Measurements from ENCODE around the gene NHS. TPM values are rescaled to one million over a fixed set of nuclear protein-coding genes. Genes with fewer than 3 reads are reported as not detected.
A peak's percentile ranks its signal among the peaks of the same experiment; 100 is the strongest.

Gene NHS
- polyA plus RNA-seq, 1 donor (not counting 4 experiments of a cell fraction or from before 2014, with no cell fraction given), result 5.4 TPM

GRCh38 chrX:17553961-17554482, 179.0 kb downstream of the NHS start:
- Histone ChIP-seq H3K79me2 (ENCODE audit: control insufficient read depth, insufficient read depth, low read length) (peaks cover 16% of the 10 kb centered on the region), H4K20me1 (ENCODE audit: control insufficient read depth, extremely low read depth, insufficient read depth, low read length) (no peaks in the 10 kb centered on the region), H3K27me3 (ENCODE audit: control insufficient read depth, extremely low read depth, insufficient read depth, low read length) (no peaks in the 10 kb centered on the region), H3K4me3 (ENCODE audit: control insufficient read depth in 2 of 3, extremely low read depth in 1 of 3, insufficient read depth in 2 of 3, low read depth in 1 of 3, low read length in 3 of 3) (peak overlapping the region in 2 of 3 experiments; percentile 3 to 18), H3K4me2 (ENCODE audit: control insufficient read depth, extremely low read depth, insufficient read depth, low read depth, low read length) (peak overlapping the region; percentile 73), H3K9ac (ENCODE audit: control insufficient read depth, extremely low read depth, insufficient read depth, low read length) (peak overlapping the region; percentile 39), H3K27ac (ENCODE audit: control insufficient read depth, insufficient read depth, low read length) (peak overlapping the region; percentile 88), H3K9me3 (ENCODE audit: control insufficient read depth, low read depth, low read length) (no peaks in the 10 kb centered on the region), H3K36me3 (ENCODE audit: control insufficient read depth in 2 of 2, extremely low read depth in 1 of 2, insufficient read depth in 2 of 2, low read length in 2 of 2) (no peaks in the 10 kb centered on the region), H3K9me1 (ENCODE audit: control insufficient read depth, extremely low read depth, insufficient read depth, low read length) (no peaks in the 10 kb centered on the region), H2AFZ (ENCODE audit: control insufficient read depth, low read length) (peak overlapping the region; percentile 47), H3K4me1 (ENCODE audit: control insufficient read depth, extremely low read depth, insufficient read depth, low read length) (peaks cover 43% of the 10 kb centered on the region)
- DNase-seq (ENCODE audit: low read depth, low spot score), result no peak
- no peak for TF ChIP-seq EZH2 (IDR thresholded peaks at IDR 0.05; ENCODE audit: low read length)
- no peak for TF ChIP-seq CTCF (optimal IDR thresholded peaks at IDR 0.05 in 1 of 3, IDR thresholded peaks at IDR 0.05 in 1 of 3, conservative IDR thresholded peaks at IDR 0.05 in 1 of 3; ENCODE audit: extremely low read depth in 1 of 3, insufficient read depth in 2 of 3, low read length in 3 of 3)
- peak; percentile 29 for FAIRE-seq
- dilution Hi-C loops (cut with MboI; ENCODE audit: extremely low pct_ligation_motif_present, low sequenced_read_pairs), result no loop called here

- H4K20me1 ChIP-seq (ENCODE audit: control insufficient read depth, extremely low read depth, insufficient read depth, low read length), result no peaks in the 10 kb centered on the region
- H3K27ac ChIP-seq (ENCODE audit: control insufficient read depth, insufficient read depth, low read length), result no peak overlapping the region
- H3K36me3 ChIP-seq (ENCODE audit: control insufficient read depth in 2 of 2, extremely low read depth in 1 of 2, insufficient read depth in 2 of 2, low read length in 2 of 2), result no peaks in the 10 kb centered on the region
- H3K79me2 ChIP-seq (ENCODE audit: control insufficient read depth, insufficient read depth, low read length), result peaks cover 16% of the 10 kb centered on the region
- H3K27me3 ChIP-seq (ENCODE audit: control insufficient read depth, extremely low read depth, insufficient read depth, low read length), result no peaks in the 10 kb centered on the region
- H3K4me1 ChIP-seq (ENCODE audit: control insufficient read depth, extremely low read depth, insufficient read depth, low read length), result peaks cover 43% of the 10 kb centered on the region
- H3K9me3 ChIP-seq (ENCODE audit: control insufficient read depth, low read depth, low read length), result no peaks in the 10 kb centered on the region
- no peak for FAIRE-seq
- dilution Hi-C loops (cut with MboI; ENCODE audit: extremely low pct_ligation_motif_present, low sequenced_read_pairs), result no loop called here
- no peak overlapping the region for H3K4me3 ChIP-seq (ENCODE audit: control insufficient read depth in 2 of 3, extremely low read depth in 1 of 3, insufficient read depth in 2 of 3, low read depth in 1 of 3, low read length in 3 of 3)
- H2AFZ ChIP-seq (ENCODE audit: control insufficient read depth, low read length), result no peak overlapping the region
- no peaks in the 10 kb centered on the region for H3K9me1 ChIP-seq (ENCODE audit: control insufficient read depth, extremely low read depth, insufficient read depth, low read length)
- TF ChIP-seq CTCF (optimal IDR thresholded peaks at IDR 0.05 in 1 of 3, IDR thresholded peaks at IDR 0.05 in 1 of 3, conservative IDR thresholded peaks at IDR 0.05 in 1 of 3; ENCODE audit: extremely low read depth in 1 of 3, insufficient read depth in 2 of 3, low read length in 3 of 3) (no peak), EZH2 (IDR thresholded peaks at IDR 0.05; ENCODE audit: low read length) (no peak)
- H3K4me2 ChIP-seq (ENCODE audit: control insufficient read depth, extremely low read depth, insufficient read depth, low read depth, low read length), result no peak overlapping the region
- no peak overlapping the region for H3K9ac ChIP-seq (ENCODE audit: control insufficient read depth, extremely low read depth, insufficient read depth, low read length)
- DNase-seq (ENCODE audit: low read depth, low spot score), result no peak
These were observed 179.9 kb downstream of the NHS start for GRCh38 chrX:17554914-17555313.
